Gastroesophageal sphincter (tissue), 3 donors: ENCODE results near the gene YY1.

Source experiments
- CTCF ChIP-seq, 4 experiments: fragments of 200-600 bp in 2 of 4; fragments of 450-650 bp in 2 of 4; sonication (generic) in 1 of 4; IDR thresholded peaks; one replicate each; pipeline ENCODE4 v1.5.1; 2017 to 2019; ENCODE audit warnings: antibody characterized with exemption in 4 of 4, mild to moderate bottlenecking in 2 of 4, moderate library complexity in 2 of 4
- POLR2A ChIP-seq, 2 donors: fragments of 450-650 bp; IDR thresholded peaks; one replicate each; pipeline ENCODE4 v1.6.1; 2017; ENCODE audit warnings: antibody characterized with exemption in 2 of 2, mild to moderate bottlenecking in 2 of 2, moderate library complexity in 1 of 2

GRCh38 chr14:100303925-100304324, 65.0 kb downstream of the YY1 start:
- TF ChIP-seq CTCF (IDR thresholded peaks at IDR 0.05) (no peak), POLR2A (IDR thresholded peaks at IDR 0.05) (no peak)
